Measurements from ENCODE around the gene LGALS7B.

- TF ChIP-seq CTCF (IDR thresholded peaks at IDR 0.05): no peak
- no peak for TF ChIP-seq POLR2A (IDR thresholded peaks at IDR 0.05)
Measured at GRCh38 chr19:38780443-38780842, 8.6 kb upstream of the LGALS7B start.
